ENCODE data around the gene OR7G2.

DNA sequence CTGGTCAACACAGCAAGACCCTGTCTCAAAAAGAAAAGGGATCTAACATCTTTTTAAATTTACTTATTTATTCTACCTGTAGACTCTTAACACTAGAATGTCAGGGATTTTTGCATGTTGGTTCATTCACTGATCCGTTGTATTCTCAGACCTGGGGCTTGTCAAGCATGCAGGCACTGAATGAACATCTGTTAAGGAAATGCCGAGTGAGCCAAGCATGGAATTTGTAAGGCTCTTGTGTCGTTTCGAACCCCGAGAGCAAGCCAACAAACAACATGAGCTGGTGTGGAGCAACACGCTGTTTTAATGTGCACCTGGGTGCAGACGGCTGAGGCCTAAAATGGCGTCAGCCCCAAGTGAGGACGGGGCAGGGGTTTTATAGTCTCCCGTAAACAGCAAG is 30.4 kb downstream of the OR7G2 start:
- no peak for TF ChIP-seq CTCF (IDR thresholded peaks at IDR 0.05)
- TF ChIP-seq ZFX (IDR thresholded peaks at IDR 0.05; ENCODE audit: borderline replicate concordance), result no peak
